Measurements from ENCODE around the gene NUFIP2.

NUFIP2 gene

DNA sequence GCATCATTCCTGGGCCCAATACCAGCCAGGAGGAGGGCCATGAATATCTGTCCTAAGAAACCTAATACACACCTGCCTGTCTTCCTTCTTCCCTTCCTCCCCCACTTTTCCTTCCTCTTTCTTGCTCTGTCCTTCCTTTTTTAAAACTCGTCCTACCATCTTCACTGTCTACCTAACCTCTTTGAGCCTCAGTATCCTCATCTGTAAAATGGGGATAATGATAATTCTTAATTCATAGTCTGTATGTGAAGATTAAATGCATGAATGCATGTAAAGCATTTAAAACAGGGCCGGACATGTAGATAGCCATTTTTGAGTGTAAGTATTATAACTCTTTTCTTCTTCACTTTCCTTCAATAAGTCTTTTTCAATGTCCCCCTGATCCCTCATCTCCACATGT, 46.7 kb downstream of the NUFIP2 start:
- no peak for DNase-seq (ENCODE audit: low read depth)
- H3K9ac ChIP-seq (ENCODE audit: low read length) = no peak overlapping the region

GRCh38 chr17:29246628-29247027, 47.3 kb downstream of the NUFIP2 start, which contains the start of gene CRYBA1:
CRYBA1 (plus strand) TSS chr17:29246859; CDS start chr17:29246864, 5 bp downstream.
- H3K9me3 ChIP-seq (ENCODE audit: control insufficient read depth, low read length) = no peaks in the 10 kb centered on the region
- H3K4me1 ChIP-seq (ENCODE audit: control insufficient read depth, insufficient read depth, low read length) = peaks cover 22% of the 10 kb centered on the region
- no peak within 1 kb of the TSS for H3K4me3 ChIP-seq (ENCODE audit: low read length)
- H3K27me3 ChIP-seq (replicated peaks; ENCODE audit: control insufficient read depth, insufficient read depth, low read length) = no peaks in the 10 kb centered on the region
- no peaks in the 10 kb centered on the region for H3K36me3 ChIP-seq (ENCODE audit: control insufficient read depth, insufficient read depth, low read length, severe bottlenecking)
- H3K9ac ChIP-seq (ENCODE audit: low read length) = no peak within 1 kb of the TSS
- DNase-seq (ENCODE audit: low read depth) = no peak

More for the DNA sequence above, 46.7 kb downstream of the NUFIP2 start:
- Histone ChIP-seq H3K4me3 (ENCODE audit: low read length) (no peak overlapping the region), H3K36me3 (ENCODE audit: control insufficient read depth, insufficient read depth, low read length, severe bottlenecking) (no peaks in the 10 kb centered on the region), H3K4me1 (ENCODE audit: control insufficient read depth, insufficient read depth, low read length) (peaks cover 24% of the 10 kb centered on the region), H3K9me3 (ENCODE audit: control insufficient read depth, low read length) (no peaks in the 10 kb centered on the region), H3K27me3 (replicated peaks; ENCODE audit: control insufficient read depth, insufficient read depth, low read length) (no peaks in the 10 kb centered on the region)

DNA sequence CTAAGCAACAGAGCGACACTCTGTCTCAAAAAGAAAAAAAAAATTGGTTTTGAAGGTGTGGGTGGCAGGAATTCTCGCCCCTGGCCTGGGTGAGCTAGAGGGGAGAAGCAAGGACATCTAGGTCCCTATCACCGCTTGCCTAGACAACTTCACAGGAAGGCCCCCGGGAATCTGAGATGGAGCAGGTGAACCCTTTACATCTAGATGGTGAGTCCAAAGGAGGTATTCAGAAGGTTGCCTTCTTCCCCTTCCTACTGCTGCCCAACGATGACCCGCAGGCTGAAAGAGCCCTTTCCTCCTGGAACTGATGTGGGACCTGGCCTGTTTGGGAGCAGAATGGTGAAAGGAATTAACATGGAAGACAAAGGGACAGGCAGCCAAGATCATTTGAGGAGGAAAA, 48.5 kb downstream of the NUFIP2 start:
- no peak overlapping the region for H3K4me3 ChIP-seq (ENCODE audit: low read length)
- no peaks in the 10 kb centered on the region for H3K36me3 ChIP-seq (ENCODE audit: control insufficient read depth, insufficient read depth, low read length, severe bottlenecking)
- H3K9me3 ChIP-seq (ENCODE audit: control insufficient read depth, low read length) = no peaks in the 10 kb centered on the region
- H3K4me1 ChIP-seq (ENCODE audit: control insufficient read depth, insufficient read depth, low read length) = peaks cover 24% of the 10 kb centered on the region
- H3K27me3 ChIP-seq (replicated peaks; ENCODE audit: control insufficient read depth, insufficient read depth, low read length) = no peaks in the 10 kb centered on the region
- DNase-seq (ENCODE audit: low read depth) = no peak
- no peak overlapping the region for H3K9ac ChIP-seq (ENCODE audit: low read length)

GRCh38 chr17:29243792-29244191, 50.2 kb downstream of the NUFIP2 start:
- no peaks in the 10 kb centered on the region for H3K27me3 ChIP-seq (replicated peaks; ENCODE audit: control insufficient read depth, insufficient read depth, low read length)
- peaks cover 28% of the 10 kb centered on the region for H3K4me1 ChIP-seq (ENCODE audit: control insufficient read depth, insufficient read depth, low read length)
- no peaks in the 10 kb centered on the region for H3K9me3 ChIP-seq (ENCODE audit: control insufficient read depth, low read length)
- no peak overlapping the region for H3K4me3 ChIP-seq (ENCODE audit: low read length)
- H3K36me3 ChIP-seq (ENCODE audit: control insufficient read depth, insufficient read depth, low read length, severe bottlenecking) = no peaks in the 10 kb centered on the region
- DNase-seq (ENCODE audit: low read depth) = peak; percentile 43
- H3K9ac ChIP-seq (ENCODE audit: low read length) = peak overlapping the region; percentile 38

- H3K9me3 ChIP-seq (ENCODE audit: control insufficient read depth, low read length) = no peaks in the 10 kb centered on the region
- H3K9ac ChIP-seq (ENCODE audit: low read length) = no peak overlapping the region
- no peaks in the 10 kb centered on the region for H3K27me3 ChIP-seq (replicated peaks; ENCODE audit: control insufficient read depth, insufficient read depth, low read length)
- H3K4me1 ChIP-seq (ENCODE audit: control insufficient read depth, insufficient read depth, low read length) = peaks cover 38% of the 10 kb centered on the region
- no peak for DNase-seq (ENCODE audit: low read depth)
- no peak overlapping the region for H3K4me3 ChIP-seq (ENCODE audit: low read length)
- no peaks in the 10 kb centered on the region for H3K36me3 ChIP-seq (ENCODE audit: control insufficient read depth, insufficient read depth, low read length, severe bottlenecking)
Observed at GRCh38 chr17:29242790-29243189, 51.2 kb downstream of the NUFIP2 start.

- DNase-seq (ENCODE audit: low read depth) = no peak
- H3K27me3 ChIP-seq (replicated peaks; ENCODE audit: control insufficient read depth, insufficient read depth, low read length) = no peaks in the 10 kb centered on the region
- peaks cover 44% of the 10 kb centered on the region for H3K4me1 ChIP-seq (ENCODE audit: control insufficient read depth, insufficient read depth, low read length)
- no peaks in the 10 kb centered on the region for H3K36me3 ChIP-seq (ENCODE audit: control insufficient read depth, insufficient read depth, low read length, severe bottlenecking)
- H3K9ac ChIP-seq (ENCODE audit: low read length) = no peak overlapping the region
- H3K9me3 ChIP-seq (ENCODE audit: control insufficient read depth, low read length) = no peaks in the 10 kb centered on the region
- no peak overlapping the region for H3K4me3 ChIP-seq (ENCODE audit: low read length)
Observed at GRCh38 chr17:29242051-29242450, 51.9 kb downstream of the NUFIP2 start.

GRCh38 chr17:29240968-29241963, 52.7 kb downstream of the NUFIP2 start:
- peak; percentile 97 for DNase-seq (ENCODE audit: low read depth)

GRCh38 chr17:29240477-29240876, 53.5 kb downstream of the NUFIP2 start:
- H3K9ac ChIP-seq (ENCODE audit: low read length) = peak overlapping the region; percentile 37
- DNase-seq (ENCODE audit: low read depth) = peak; percentile 37

More at GRCh38 chr17:29240968-29241963, 52.7 kb downstream of the NUFIP2 start:
- H3K4me1 ChIP-seq (ENCODE audit: control insufficient read depth, insufficient read depth, low read length) = peaks cover 39% of the 10 kb centered on the region
- H3K27me3 ChIP-seq (replicated peaks; ENCODE audit: control insufficient read depth, insufficient read depth, low read length) = no peaks in the 10 kb centered on the region
- H3K36me3 ChIP-seq (ENCODE audit: control insufficient read depth, insufficient read depth, low read length, severe bottlenecking) = no peaks in the 10 kb centered on the region
- H3K9me3 ChIP-seq (ENCODE audit: control insufficient read depth, low read length) = no peaks in the 10 kb centered on the region
- peak overlapping the region; percentile 44 for H3K9ac ChIP-seq (ENCODE audit: low read length)
- no peak overlapping the region for H3K4me3 ChIP-seq (ENCODE audit: low read length)

DNA sequence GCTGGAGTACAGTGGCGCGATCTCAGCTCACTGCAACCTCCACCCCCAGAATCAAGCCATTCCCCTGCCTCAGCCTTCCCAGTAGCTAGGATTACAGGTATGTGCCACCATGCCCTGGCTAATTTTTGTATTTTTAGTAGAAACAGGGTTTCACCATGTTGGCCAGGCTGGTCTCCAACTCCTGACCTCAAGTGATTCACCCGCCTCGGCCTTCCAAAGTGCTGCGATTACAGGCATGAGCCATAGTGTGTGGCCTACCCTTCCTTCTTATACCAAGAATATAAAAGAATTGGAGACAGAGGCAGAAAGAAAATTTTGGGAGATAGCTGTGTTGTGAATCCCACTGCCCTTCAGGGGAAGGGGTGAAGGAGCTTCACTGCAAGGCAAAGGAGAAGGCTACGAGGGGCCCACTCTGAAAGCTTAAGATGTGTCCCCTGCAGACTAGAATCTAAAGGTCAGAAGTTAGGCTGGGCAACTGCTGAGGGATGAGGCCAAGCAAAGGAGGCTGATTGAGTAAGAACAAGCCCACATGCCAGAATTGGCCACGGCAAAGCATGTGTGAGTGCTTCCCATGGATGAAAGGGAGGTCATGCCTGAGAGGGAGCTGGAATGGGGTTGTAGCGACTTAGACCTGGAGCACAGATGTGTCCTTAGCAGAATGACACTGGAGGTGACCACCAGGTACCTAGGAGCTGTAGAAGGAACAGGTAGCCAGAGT, 55.7 kb downstream of the NUFIP2 start:
- peak; percentile 58 for DNase-seq (ENCODE audit: low read depth)
- Histone ChIP-seq H3K27me3 (replicated peaks; ENCODE audit: control insufficient read depth, insufficient read depth, low read length) (no peaks in the 10 kb centered on the region), H3K9me3 (ENCODE audit: control insufficient read depth, low read length) (no peaks in the 10 kb centered on the region), H3K4me1 (ENCODE audit: control insufficient read depth, insufficient read depth, low read length) (peaks cover 39% of the 10 kb centered on the region), H3K36me3 (ENCODE audit: control insufficient read depth, insufficient read depth, low read length, severe bottlenecking) (no peaks in the 10 kb centered on the region), H3K9ac (ENCODE audit: low read length) (peak overlapping the region; percentile 75), H3K4me3 (ENCODE audit: low read length) (peak overlapping the region; percentile 40)

More at GRCh38 chr17:29240477-29240876, 53.5 kb downstream of the NUFIP2 start:
- Histone ChIP-seq H3K36me3 (ENCODE audit: control insufficient read depth, insufficient read depth, low read length, severe bottlenecking) (no peaks in the 10 kb centered on the region), H3K4me3 (ENCODE audit: low read length) (peak overlapping the region; percentile 1), H3K9me3 (ENCODE audit: control insufficient read depth, low read length) (no peaks in the 10 kb centered on the region), H3K4me1 (ENCODE audit: control insufficient read depth, insufficient read depth, low read length) (peaks cover 39% of the 10 kb centered on the region), H3K27me3 (replicated peaks; ENCODE audit: control insufficient read depth, insufficient read depth, low read length) (no peaks in the 10 kb centered on the region)

- Histone ChIP-seq H3K9ac (ENCODE audit: low read length) (peak overlapping the region; percentile 75), H3K9me3 (ENCODE audit: control insufficient read depth, low read length) (no peaks in the 10 kb centered on the region), H3K27me3 (replicated peaks; ENCODE audit: control insufficient read depth, insufficient read depth, low read length) (no peaks in the 10 kb centered on the region), H3K4me3 (ENCODE audit: low read length) (no peak overlapping the region), H3K4me1 (ENCODE audit: control insufficient read depth, insufficient read depth, low read length) (peaks cover 39% of the 10 kb centered on the region), H3K36me3 (ENCODE audit: control insufficient read depth, insufficient read depth, low read length, severe bottlenecking) (no peaks in the 10 kb centered on the region)
- peak; percentile 82 for DNase-seq (ENCODE audit: low read depth)
Observed at GRCh38 chr17:29237476-29238132, 56.3 kb downstream of the NUFIP2 start.

DNA sequence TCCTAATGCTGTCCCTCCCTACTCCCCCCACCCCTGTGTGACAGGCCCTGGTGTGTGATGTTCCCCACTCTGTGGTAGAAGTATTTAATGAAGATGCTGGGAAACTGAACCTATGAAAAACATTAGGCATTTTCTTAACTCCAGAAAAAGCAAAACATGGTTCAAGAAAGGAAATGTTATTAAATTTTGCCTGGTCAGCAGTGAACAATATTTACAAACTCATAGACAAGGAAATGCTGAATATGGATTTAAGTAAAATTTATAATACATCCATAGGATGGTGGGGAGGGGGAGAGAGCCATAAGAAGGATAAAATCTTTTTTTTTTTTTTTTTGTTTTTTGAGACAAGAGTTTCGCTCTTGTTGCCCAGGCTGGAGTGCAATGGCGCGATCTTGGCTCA, 58.0 kb downstream of the NUFIP2 start:
- no peaks in the 10 kb centered on the region for H3K27me3 ChIP-seq (replicated peaks; ENCODE audit: control insufficient read depth, insufficient read depth, low read length)
- H3K9ac ChIP-seq (ENCODE audit: low read length) = no peak overlapping the region
- no peaks in the 10 kb centered on the region for H3K36me3 ChIP-seq (ENCODE audit: control insufficient read depth, insufficient read depth, low read length, severe bottlenecking)
- H3K4me1 ChIP-seq (ENCODE audit: control insufficient read depth, insufficient read depth, low read length) = peaks cover 27% of the 10 kb centered on the region
- no peak for DNase-seq (ENCODE audit: low read depth)
- H3K9me3 ChIP-seq (ENCODE audit: control insufficient read depth, low read length) = no peaks in the 10 kb centered on the region
- no peak overlapping the region for H3K4me3 ChIP-seq (ENCODE audit: low read length)
